Upper lobe of left lung (tissue), 4 donors: ENCODE results near the gene SNX2.

Experiments
- EP300 ChIP-seq, 4 donors: sonication (generic); formaldehyde crosslinking; IDR thresholded peaks; one replicate each; pipeline ENCODE4 v1.5.1; 2017; ENCODE audit warnings: antibody characterized with exemption in 4 of 4, control low read depth in 2 of 4
- POLR2A ChIP-seq, 4 donors: fragments of 450-650 bp; IDR thresholded peaks; one replicate each; pipeline ENCODE4 v1.5.1; 2016 to 2017; ENCODE audit warnings: antibody characterized with exemption in 4 of 4, mild to moderate bottlenecking in 2 of 4
- POLR2AphosphoS5 ChIP-seq, 2 donors: sonication (generic); formaldehyde crosslinking; IDR thresholded peaks; one replicate each; pipeline ENCODE4 v1.5.1; 2017; ENCODE audit warnings: antibody characterized with exemption in 2 of 2
- TF ChIP-seq, protein P1 (sequence below), 6 experiments: fragments of 450-650 bp in 4 of 6; fragments of 200-600 bp in 2 of 6; sonication (generic) in 2 of 6; IDR thresholded peaks; one replicate each; pipeline ENCODE4 v1.5.1; 2016 to 2019; ENCODE audit warnings: antibody characterized with exemption in 6 of 6

DNA sequence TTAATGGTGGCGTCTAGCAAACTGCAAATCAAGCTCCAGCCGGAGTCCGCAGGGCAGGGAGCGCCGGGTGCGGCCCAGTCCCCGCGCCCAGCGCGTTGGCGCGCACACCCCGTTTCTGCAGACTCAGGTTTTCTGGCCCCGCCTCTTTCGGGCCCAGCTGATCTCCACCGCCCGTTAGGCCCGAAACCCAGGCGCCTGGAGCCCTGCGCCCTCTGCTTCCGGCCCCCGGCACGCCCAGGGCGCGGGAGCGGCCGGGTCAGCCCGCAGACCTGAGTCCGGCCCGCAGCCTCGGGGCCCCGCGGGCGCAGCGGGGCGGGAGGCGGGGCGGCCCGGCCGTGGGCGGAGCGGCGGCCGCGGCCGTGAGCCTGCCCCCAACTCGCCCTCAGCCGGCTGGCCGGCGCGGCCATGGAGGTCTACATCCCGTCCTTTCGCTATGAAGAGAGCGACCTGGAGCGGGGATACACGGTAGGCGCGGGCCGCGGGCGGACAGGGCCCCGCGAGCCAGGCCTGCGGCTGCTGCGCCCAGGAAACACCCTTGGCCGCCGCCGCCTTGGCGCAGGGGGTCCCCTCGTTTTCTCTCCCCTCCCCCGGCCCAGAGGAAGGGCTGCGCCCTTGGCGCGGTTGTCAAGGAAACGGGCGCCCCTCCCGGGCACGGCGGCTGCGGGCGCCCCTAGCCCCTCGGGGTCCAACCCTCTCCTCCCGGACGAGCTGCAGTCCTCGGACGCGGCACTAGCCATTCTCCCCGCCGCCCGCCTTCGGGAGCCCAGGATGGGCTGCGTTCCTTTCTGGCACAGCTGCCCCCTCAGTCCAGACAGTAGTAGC lies 70.6 kb downstream of the SNX2 start, which contains the start of gene SNX24:
- TF ChIP-seq, protein P1, sequence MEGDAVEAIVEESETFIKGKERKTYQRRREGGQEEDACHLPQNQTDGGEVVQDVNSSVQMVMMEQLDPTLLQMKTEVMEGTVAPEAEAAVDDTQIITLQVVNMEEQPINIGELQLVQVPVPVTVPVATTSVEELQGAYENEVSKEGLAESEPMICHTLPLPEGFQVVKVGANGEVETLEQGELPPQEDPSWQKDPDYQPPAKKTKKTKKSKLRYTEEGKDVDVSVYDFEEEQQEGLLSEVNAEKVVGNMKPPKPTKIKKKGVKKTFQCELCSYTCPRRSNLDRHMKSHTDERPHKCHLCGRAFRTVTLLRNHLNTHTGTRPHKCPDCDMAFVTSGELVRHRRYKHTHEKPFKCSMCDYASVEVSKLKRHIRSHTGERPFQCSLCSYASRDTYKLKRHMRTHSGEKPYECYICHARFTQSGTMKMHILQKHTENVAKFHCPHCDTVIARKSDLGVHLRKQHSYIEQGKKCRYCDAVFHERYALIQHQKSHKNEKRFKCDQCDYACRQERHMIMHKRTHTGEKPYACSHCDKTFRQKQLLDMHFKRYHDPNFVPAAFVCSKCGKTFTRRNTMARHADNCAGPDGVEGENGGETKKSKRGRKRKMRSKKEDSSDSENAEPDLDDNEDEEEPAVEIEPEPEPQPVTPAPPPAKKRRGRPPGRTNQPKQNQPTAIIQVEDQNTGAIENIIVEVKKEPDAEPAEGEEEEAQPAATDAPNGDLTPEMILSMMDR (IDR thresholded peaks at IDR 0.05), result peak in 2 of 6 experiments; percentile 7 to 19
- TF ChIP-seq POLR2A (IDR thresholded peaks at IDR 0.05) (peak in 2 of 4 donors; percentile 61 to 75), POLR2AphosphoS5 (IDR thresholded peaks at IDR 0.05) (peak in 1 of 2 donors; percentile 52), EP300 (IDR thresholded peaks at IDR 0.05) (no peak)
